Kidney (tissue), 22 donors: Measurements from ENCODE around the gene CCDC66. TPM values are rescaled to one million over a fixed set of nuclear protein-coding genes. Genes with fewer than 3 reads are reported as not detected.

Experiments
- DNase-seq, 5 donors: peaks; one replicate each; pipeline ENCODE4 v3.0.0-alpha.2; 2013 to 2020
- FAIRE-seq: peaks from 2 replicates; lab custom pipeline; 2012; peaks lifted over from hg19 to GRCh38; lab: Jason Lieb, UNC
- H3K27ac ChIP-seq, 2 donors: one replicate each; pipeline ENCODE4 v1.7.0; 2013; ENCODE audit warnings: low read depth in 2 of 2, low read length in 2 of 2, inconsistent platforms in 1 of 2
- H3K27me3 ChIP-seq: one replicate; pipeline ENCODE4 v1.7.1; 2013; ENCODE audit warnings: low read length, inconsistent platforms; ENCODE audit not compliant: control insufficient read depth, insufficient read depth
- H3K36me3 ChIP-seq, 3 donors: one replicate each; pipeline versions ENCODE4 v1.7.0 to v1.7.1; 2013; ENCODE audit warnings: low read length in 3 of 3, control low read depth in 1 of 3, inconsistent platforms in 1 of 3; ENCODE audit not compliant: insufficient read depth in 3 of 3, control insufficient read depth in 2 of 3
- H3K4me1 ChIP-seq, 3 donors: one replicate each; pipeline versions ENCODE4 v1.7.0 to v1.7.1; 2013; ENCODE audit warnings: low read length in 3 of 3, inconsistent platforms in 1 of 3, low read depth in 1 of 3; ENCODE audit not compliant: control insufficient read depth in 2 of 3, insufficient read depth in 2 of 3
- H3K4me3 ChIP-seq, 3 donors: one replicate each; pipeline versions ENCODE4 v1.7.0 to v1.8.1; 2013; ENCODE audit warnings: low read length in 3 of 3, control low read depth in 1 of 3, inconsistent platforms in 1 of 3
- H3K9ac ChIP-seq, 3 donors: one replicate each; pipeline versions ENCODE4 v1.7.0 to v1.7.1; 2013; ENCODE audit warnings: low read length in 3 of 3, control low read depth in 1 of 3, inconsistent platforms in 1 of 3
- H3K9me3 ChIP-seq, 3 donors: one replicate each; pipeline versions ENCODE4 v1.7.0 to v1.7.1; 2013; ENCODE audit warnings: low read length in 3 of 3, control low read depth in 1 of 3, inconsistent platforms in 1 of 3; ENCODE audit not compliant: control insufficient read depth in 2 of 3, insufficient read depth in 1 of 3
- intact Hi-C: fragments of 100-400 bp; cut with DNase I; formaldehyde crosslinking; loops from one replicate; pipeline ENCODE4 v1.11.1; 2022
- long read RNA-seq, 10 donors: library from polyadenylated mRNA in 1 of 10; unstranded in 1 of 10; transcript quantifications; one replicate each; pipeline ENCODE4 v2.0.0 and lab custom pipeline, GENCODE V29; 2021 to 2026
- polyA plus RNA-seq: library from polyadenylated mRNA; stranded (reverse); fragments of 350-450 nt; fragmentation: Illumina TruSeq; extraction: RNeasy Lipid Tissue Mini Kit (QIAGEN cat#74804); gene quantifications from one replicate; pipeline ENCODE4 v1.2.3, GENCODE V29; 2014; ENCODE audit warnings: low read depth, low replicate concordance; ENCODE audit not compliant: insufficient read depth
- total RNA-seq: library from RNA; stranded (reverse); fragmentation: NEBNext Ultra II Directional; extraction: Animal tissue kit (Norgen Biotek cat#: 25700); gene quantifications from one replicate; pipeline ENCODE4 v1.2.1, GENCODE V29; 2021
- TF ChIP-seq, protein P1 (sequence below): IDR thresholded peaks from 3 replicates; pipeline ENCODE4 v1.5.1; 2012; ENCODE audit warnings: mild to moderate bottlenecking, moderate library complexity, borderline replicate concordance; ENCODE audit not compliant: insufficient read depth; ENCODE audit errors: extremely low read depth
- donor health status: control.
- donor health status: control.
- donor health status: control.
- donor health status: control.
- donor health status: control.
- donor health status: DM: yes; HTN: yes; CAD: no.
- donor health status: Normal renal cell carcinoma (clear cell type).

CCDC66 gene
- 31.3 TPM for total RNA-seq
- polyA plus RNA-seq: 7.9 TPM
- long read RNA-seq, donor 1, partial matches to known transcripts: 0 of 2 reads
- long read RNA-seq, donor 1, other reads (novel, unspliced or antisense): 0 of 2 reads
- long read RNA-seq, donor 2: 0 reads
- long read RNA-seq, donor 3, partial matches to known transcripts: 0 of 6 reads
- long read RNA-seq, donor 3, other reads (novel, unspliced or antisense): 0 of 6 reads
- long read RNA-seq, donor 4, partial matches to known transcripts: 9 of 10 reads
- long read RNA-seq, donor 4, other reads (novel, unspliced or antisense): 0 of 10 reads
- long read RNA-seq, donor 5: 0 reads
- long read RNA-seq, donor 6: 0 reads
- long read RNA-seq, donor 7, partial matches to known transcripts: 8 of 12 reads
- long read RNA-seq, donor 7, other reads (novel, unspliced or antisense): 3 of 12 reads
- long read RNA-seq, donor 8, partial matches to known transcripts: 0 of 5 reads
- long read RNA-seq, donor 8, other reads (novel, unspliced or antisense): 0 of 5 reads
- long read RNA-seq, donor 9, partial matches to known transcripts: 0 of 1 reads
- long read RNA-seq, donor 9, other reads (novel, unspliced or antisense): 0 of 1 reads
- long read RNA-seq, donor 10, partial matches to known transcripts: 0 of 5 reads
- long read RNA-seq, donor 10, other reads (novel, unspliced or antisense): 0 of 5 reads

DNA sequence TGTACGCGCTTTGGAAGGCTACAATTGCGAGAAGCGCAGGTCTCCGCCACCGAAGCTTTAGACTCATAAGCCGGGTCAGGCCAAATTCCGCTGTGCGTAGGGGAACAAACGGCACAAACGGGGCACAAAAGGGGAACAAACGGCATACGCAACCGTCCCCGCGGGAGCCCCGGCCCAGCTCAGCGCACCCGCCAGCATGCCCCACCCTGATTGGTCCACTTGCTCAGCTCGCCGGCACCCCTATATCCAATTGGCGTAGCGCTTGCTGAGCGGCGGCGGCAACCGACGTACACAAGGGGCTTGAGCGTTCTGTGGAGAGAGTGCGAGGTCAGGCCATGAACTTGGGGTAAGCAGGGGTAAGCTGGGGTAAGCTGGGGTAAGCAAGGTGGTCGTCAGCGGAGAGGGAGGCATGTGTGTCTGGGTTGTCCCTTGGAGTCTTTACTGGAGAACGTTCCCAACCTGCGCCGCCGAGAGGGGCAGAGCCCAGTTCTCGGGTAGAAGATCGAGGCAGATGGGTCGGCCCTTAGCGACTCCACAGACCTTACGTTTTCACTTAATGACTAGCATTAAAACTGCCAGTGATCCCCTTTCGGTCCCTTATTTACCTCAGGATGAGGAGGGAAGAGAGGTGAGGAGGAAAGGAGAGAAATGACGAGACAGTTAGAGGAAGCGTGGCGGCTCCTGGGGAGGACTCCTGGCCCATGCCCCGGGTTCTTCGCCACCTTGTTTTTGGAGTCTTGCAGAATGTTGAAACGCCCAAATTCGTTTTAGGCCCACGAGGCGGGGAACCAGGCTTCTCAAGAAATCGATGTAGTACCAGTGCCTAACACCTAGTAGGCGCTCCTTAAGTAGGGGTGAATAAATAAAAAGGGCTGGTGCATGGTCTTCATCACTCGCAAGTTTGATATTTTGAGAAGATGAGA is at the start of gene CCDC66:
Gene CCDC66 (plus strand): TSS at position 268 of the 923 bp plus-strand sequence. CDS start 68 bp downstream, at position 336.
- intact Hi-C loops: no loop called here
- Histone ChIP-seq H3K4me1 (peaks cover 0 to 4% (median 0%) of the 10 kb centered on the region in 3 donors), H3K36me3 (peaks cover 0 to 7% (median 2%) of the 10 kb centered on the region in 3 donors), H3K27ac (peak within 1 kb of the TSS; percentile 5 to 77), H3K9me3 (no peaks in the 10 kb centered on the region), H3K4me3 (peak within 1 kb of the TSS; percentile 80 to 99 (median 99)), H3K9ac (peak within 1 kb of the TSS; percentile 76 to 99 (median 98)), H3K27me3 (no peaks in the 10 kb centered on the region)
- FAIRE-seq (no peak), DNase-seq (peak; percentile 96 to 98 (median 96))
- TF ChIP-seq, protein P1, sequence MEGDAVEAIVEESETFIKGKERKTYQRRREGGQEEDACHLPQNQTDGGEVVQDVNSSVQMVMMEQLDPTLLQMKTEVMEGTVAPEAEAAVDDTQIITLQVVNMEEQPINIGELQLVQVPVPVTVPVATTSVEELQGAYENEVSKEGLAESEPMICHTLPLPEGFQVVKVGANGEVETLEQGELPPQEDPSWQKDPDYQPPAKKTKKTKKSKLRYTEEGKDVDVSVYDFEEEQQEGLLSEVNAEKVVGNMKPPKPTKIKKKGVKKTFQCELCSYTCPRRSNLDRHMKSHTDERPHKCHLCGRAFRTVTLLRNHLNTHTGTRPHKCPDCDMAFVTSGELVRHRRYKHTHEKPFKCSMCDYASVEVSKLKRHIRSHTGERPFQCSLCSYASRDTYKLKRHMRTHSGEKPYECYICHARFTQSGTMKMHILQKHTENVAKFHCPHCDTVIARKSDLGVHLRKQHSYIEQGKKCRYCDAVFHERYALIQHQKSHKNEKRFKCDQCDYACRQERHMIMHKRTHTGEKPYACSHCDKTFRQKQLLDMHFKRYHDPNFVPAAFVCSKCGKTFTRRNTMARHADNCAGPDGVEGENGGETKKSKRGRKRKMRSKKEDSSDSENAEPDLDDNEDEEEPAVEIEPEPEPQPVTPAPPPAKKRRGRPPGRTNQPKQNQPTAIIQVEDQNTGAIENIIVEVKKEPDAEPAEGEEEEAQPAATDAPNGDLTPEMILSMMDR: peak; percentile 50

DNA sequence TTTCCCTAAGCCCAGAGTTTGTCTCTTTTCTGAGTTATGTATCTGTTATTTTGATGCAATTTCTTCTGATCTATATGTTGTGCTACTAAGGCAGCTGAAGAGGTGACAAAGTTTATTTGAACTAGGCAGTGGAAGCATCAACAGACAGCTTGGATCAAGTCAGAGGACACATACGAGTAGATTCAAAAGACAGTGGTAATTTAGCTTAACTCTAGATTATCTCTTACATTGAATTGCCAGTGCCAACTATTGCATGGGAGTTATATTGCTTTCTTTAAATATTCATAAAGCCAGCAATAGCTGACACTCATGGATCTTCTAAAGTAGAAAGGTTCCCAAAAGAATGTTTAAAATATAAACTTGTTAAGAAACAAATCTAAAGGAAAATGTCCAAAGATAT is 37.3 kb upstream of the CCDC66 start:
- H3K36me3 ChIP-seq: no peaks in the 10 kb centered on the region
- H3K27me3 ChIP-seq: no peaks in the 10 kb centered on the region
- TF ChIP-seq, protein P1: no peak
- DNase-seq (no peak), FAIRE-seq (no peak)
- H3K4me1 ChIP-seq: no peaks in the 10 kb centered on the region
- intact Hi-C loops: no loop called here
- no peaks in the 10 kb centered on the region for H3K9me3 ChIP-seq
- H3K9ac ChIP-seq: no peak overlapping the region
- H3K4me3 ChIP-seq: no peak overlapping the region
- no peak overlapping the region for H3K27ac ChIP-seq

DNA sequence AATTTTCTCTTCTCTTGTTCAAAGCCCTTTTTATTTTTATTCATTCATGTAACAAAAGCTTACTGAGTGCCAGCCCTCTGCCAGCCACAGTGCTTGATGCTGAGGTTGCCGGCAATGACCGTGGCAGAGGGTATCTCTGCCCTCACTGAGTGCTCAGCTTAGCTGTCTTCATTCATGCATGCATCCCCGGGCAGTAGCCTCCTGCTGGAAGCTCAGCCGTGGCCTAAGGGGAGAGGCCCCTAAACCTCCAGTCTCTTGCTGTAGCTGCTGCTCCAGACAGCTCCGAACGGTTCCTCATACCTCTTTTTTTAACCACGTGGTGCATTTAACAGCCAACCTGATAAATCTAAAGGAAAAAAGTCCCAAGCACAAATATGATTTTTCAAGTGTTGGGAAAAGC is 34.6 kb upstream of the CCDC66 start:
- Histone ChIP-seq H3K9me3 (no peaks in the 10 kb centered on the region), H3K4me1 (no peaks in the 10 kb centered on the region), H3K27ac (no peak overlapping the region), H3K27me3 (no peaks in the 10 kb centered on the region), H3K4me3 (no peak overlapping the region), H3K9ac (no peak overlapping the region), H3K36me3 (no peaks in the 10 kb centered on the region)
- DNase-seq: peak in 1 of 5 donors; percentile 2
- TF ChIP-seq, protein P1: no peak
- intact Hi-C loops: no loop called here
- FAIRE-seq: no peak
